GM23338 (cell line): ENCODE results near the gene CLIC3. TPM values are rescaled to one million over a fixed set of nuclear protein-coding genes. Genes with fewer than 3 reads are reported as not detected.
A peak's percentile ranks its signal among the peaks of the same experiment; 100 is the strongest.

Experiments
- ATAC-seq: fragments of 200-7000 bp; cut with Tn5 transposase; 3 replicates; pipeline ENCODE4 v1.9.1; 2020
- DNase-seq: peaks from one replicate; pipeline ENCODE4 v3.0.0-alpha.2; 2015; ENCODE audit warnings: low spot score
- H2AFZ ChIP-seq: fragments of 200-600 bp; sonication (generic); 2 replicates; pipeline ENCODE4 v1.8.0; 2016; ENCODE audit warnings: antibody characterized with exemption, mild to moderate bottlenecking, moderate library complexity
- H3F3A ChIP-seq: fragments of 200-600 bp; sonication (generic); replicated peaks from 2 replicates; pipeline ENCODE4 v1.8.0; 2017; ENCODE audit warnings: antibody characterized with exemption, mixed run types, low read depth
- H3K27ac ChIP-seq: fragments of 200-600 bp; sonication (generic); 2 replicates; pipeline ENCODE4 v1.6.1; 2016; ENCODE audit warnings: low read depth
- H3K27me3 ChIP-seq: fragments of 200-600 bp; sonication (generic); 2 replicates; pipeline ENCODE4 v1.8.0; 2016; ENCODE audit warnings: mild to moderate bottlenecking, mixed run types, moderate library complexity; ENCODE audit not compliant: insufficient read depth
- H3K36me3 ChIP-seq: fragments of 200-600 bp; sonication (generic); 2 replicates; pipeline ENCODE4 v1.8.0; 2016; ENCODE audit warnings: mild to moderate bottlenecking; ENCODE audit not compliant: insufficient read depth
- H3K4me1 ChIP-seq: fragments of 200-600 bp; sonication (generic); 2 replicates; pipeline ENCODE4 v1.8.0; 2016; ENCODE audit warnings: mild to moderate bottlenecking, moderate library complexity; ENCODE audit not compliant: insufficient read depth
- H3K4me2 ChIP-seq: fragments of 200-600 bp; sonication (generic); 2 replicates; pipeline ENCODE4 v1.7.1; 2017; ENCODE audit warnings: mixed run types
- H3K4me3 ChIP-seq: fragments of 200-600 bp; sonication (generic); 2 replicates; pipeline ENCODE4 v1.6.1; 2016; ENCODE audit warnings: mixed run types
- H3K79me2 ChIP-seq: fragments of 200-600 bp; sonication (generic); replicated peaks from 2 replicates; pipeline ENCODE4 v1.8.0; 2017; ENCODE audit warnings: mild to moderate bottlenecking; ENCODE audit not compliant: insufficient read depth
- H3K9me2 ChIP-seq: fragments of 200-600 bp; sonication (generic); 2 replicates; pipeline ENCODE4 v1.8.0; 2017; ENCODE audit not compliant: insufficient read depth
- H4K20me1 ChIP-seq: fragments of 200-600 bp; sonication (generic); replicated peaks from 2 replicates; pipeline ENCODE4 v1.8.0; 2017; ENCODE audit warnings: mild to moderate bottlenecking; ENCODE audit not compliant: insufficient read depth
- H3K27ac Mint-ChIP-seq: 2 replicates; pipeline ENCODE4 v1.8.0; 2020; ENCODE audit warnings: inconsistent platforms, mild to moderate bottlenecking, moderate library complexity, mixed read lengths
- H3K27me3 Mint-ChIP-seq: 3 replicates; pipeline ENCODE4 v1.8.0; 2022; ENCODE audit warnings: low read depth, mild to moderate bottlenecking, moderate library complexity, mixed read lengths, inconsistent platforms; ENCODE audit not compliant: insufficient read depth, poor library complexity
- H3K36me3 Mint-ChIP-seq: 3 replicates; pipeline ENCODE4 v1.8.0; 2021; ENCODE audit warnings: low read depth, mild to moderate bottlenecking, inconsistent platforms, moderate library complexity, mixed read lengths
- H3K4me1 Mint-ChIP-seq: 3 replicates; pipeline ENCODE4 v1.8.0; 2020; ENCODE audit warnings: mild to moderate bottlenecking, inconsistent platforms, mixed read lengths
- H3K4me3 Mint-ChIP-seq: 3 replicates; pipeline ENCODE4 v1.8.0; 2021; ENCODE audit warnings: moderate library complexity, mild to moderate bottlenecking, inconsistent platforms, mixed read lengths
- H3K9me3 Mint-ChIP-seq: 3 replicates; pipeline ENCODE4 v1.8.0; 2020; ENCODE audit warnings: moderate library complexity, mild to moderate bottlenecking, inconsistent platforms, mixed read lengths
- ETS1 ChIP-seq: IDR thresholded peaks from 2 replicates; pipeline ENCODE4 v1.6.1; 2016; ENCODE audit warnings: antibody characterized with exemption
- EZH2phosphoT487 ChIP-seq: fragments of 200-600 bp; sonication (generic); IDR thresholded peaks from one replicate; pipeline ENCODE4 v1.8.1; 2018; ENCODE audit warnings: antibody characterized with exemption; ENCODE audit not compliant: unreplicated experiment
- JUNB ChIP-seq: IDR thresholded peaks from one replicate; pipeline ENCODE4 v1.6.1; 2016; ENCODE audit warnings: antibody characterized with exemption; ENCODE audit not compliant: unreplicated experiment
- POLR2AphosphoS5 ChIP-seq: IDR thresholded peaks from 2 replicates; pipeline ENCODE4 v1.6.1; 2016; ENCODE audit warnings: antibody characterized with exemption, low read depth
- ZNF114 ChIP-seq: fragments of 250-450 bp; sonication (Bioruptor Pico); IDR thresholded peaks from 2 replicates; pipeline ENCODE4 v1.5.0; 2020; ENCODE audit warnings: mild to moderate bottlenecking, moderate library complexity
- ZNF331 ChIP-seq: fragments of 250-450 bp; sonication (Bioruptor Pico); IDR thresholded peaks from 2 replicates; pipeline ENCODE4 v1.5.0; 2020; ENCODE audit warnings: low read depth, mild to moderate bottlenecking, moderate library complexity
- polyA plus RNA-seq: library from polyadenylated mRNA; unstranded; fragments of >200 nt; fragmentation: Nextera tagmentation; extraction: Ambion mirVana; gene quantifications from 2 replicates; pipeline ENCODE4 v1.2.1, GENCODE V29; 2016
- total RNA-seq: library from RNA; depleted of rRNA; stranded (reverse); fragments of >200 nt; shearing (Covaris generic); gene quantifications from 2 replicates; pipeline ENCODE4 v1.2.3, GENCODE V29; 2014
- TF ChIP-seq, protein P1 (sequence below), 2 experiments: fragments of 200-600 bp in 1 of 2; sonication (generic) in 1 of 2; conservative IDR thresholded peaks; 2 replicates each; pipeline versions ENCODE4 v1.5.1 to v1.6.1; 2016 to 2017; ENCODE audit warnings: antibody characterized with exemption in 2 of 2, low read depth in 2 of 2, mild to moderate bottlenecking in 2 of 2, moderate library complexity in 1 of 2

The CLIC3 gene
- total and polyA plus RNA-seq, 2 experiments from 2014 or later = 0.53 to 0.56 TPM

DNA sequence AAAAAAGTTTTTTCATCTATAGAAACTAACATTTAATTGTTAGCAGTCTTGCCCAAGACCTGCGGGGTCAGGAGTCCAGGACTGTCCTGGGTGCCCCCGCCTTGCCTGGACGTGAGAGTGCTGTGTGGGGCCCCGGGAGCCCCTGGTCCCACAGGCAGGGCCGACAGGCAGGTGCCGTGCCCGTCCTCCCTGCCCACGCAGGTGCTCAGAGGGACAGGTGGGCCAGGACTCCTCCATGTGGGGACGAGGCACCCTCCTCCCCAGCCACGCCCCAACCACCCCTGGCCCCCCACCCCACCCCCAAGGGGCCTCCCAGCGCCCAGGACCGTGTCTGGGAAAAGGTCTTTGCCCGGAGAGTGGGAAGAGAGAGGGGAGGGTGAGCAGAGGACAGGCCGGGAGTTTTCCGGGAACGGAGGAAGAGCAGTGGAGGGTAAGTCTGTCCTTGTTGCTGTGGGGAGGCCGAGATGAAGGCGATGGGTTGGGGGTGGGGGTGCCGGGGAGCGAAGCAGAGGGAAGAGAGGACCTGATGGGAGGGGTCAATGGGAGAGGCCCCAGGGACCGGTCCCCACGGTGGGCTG lies 47.0 kb downstream of the CLIC3 start:
- Mint-ChIP-seq H3K36me3 (no peaks in the 10 kb centered on the region), H3K4me3 (peak overlapping the region; percentile 80), H3K9me3 (no peaks in the 10 kb centered on the region), H3K27ac (no peak overlapping the region), H3K4me1 (peaks cover 8% of the 10 kb centered on the region), H3K27me3 (peaks cover 9% of the 10 kb centered on the region)
- Histone ChIP-seq H3K9me2 (no peaks in the 10 kb centered on the region), H3K36me3 (no peaks in the 10 kb centered on the region), H3K79me2 (no peaks in the 10 kb centered on the region), H3K4me1 (peaks cover 9% of the 10 kb centered on the region), H3K27ac (no peak overlapping the region), H3K4me3 (peak overlapping the region; percentile 72), H4K20me1 (no peaks in the 10 kb centered on the region), H3K4me2 (peak overlapping the region; percentile 89), H3K27me3 (no peaks in the 10 kb centered on the region), H3F3A (no peaks in the 10 kb centered on the region; the same call in 1 of the 2 replicates), H2AFZ (no peak overlapping the region)
- no peak for TF ChIP-seq ZNF331 (CRISPR knock-in tag)
- TF ChIP-seq ETS1 = no peak
- no peak for TF ChIP-seq EZH2phosphoT487
- ATAC-seq = peak; percentile 13
- DNase-seq = peak; percentile 46

- H3K27ac ChIP-seq = no peak overlapping the region
- peak overlapping the region; percentile 54; the same call in 2 of the 3 replicates for H3K4me3 Mint-ChIP-seq
- H3K4me2 ChIP-seq = no peak overlapping the region
- no peaks in the 10 kb centered on the region; the same call in 1 of the 2 replicates for H3F3A ChIP-seq
- H3K79me2 ChIP-seq = 0 out of 2 replicates have a peak, but pooled peaks cover 5% of the 10 kb centered on the region
- TF ChIP-seq ZNF331 (CRISPR knock-in tag) = no peak
- no peak for TF ChIP-seq ZNF114 (CRISPR knock-in tag)
- TF ChIP-seq JUNB = no peak
- TF ChIP-seq POLR2AphosphoS5 = peak; percentile 32; the same call in 1 of the 2 replicates
- TF ChIP-seq, protein P1, sequence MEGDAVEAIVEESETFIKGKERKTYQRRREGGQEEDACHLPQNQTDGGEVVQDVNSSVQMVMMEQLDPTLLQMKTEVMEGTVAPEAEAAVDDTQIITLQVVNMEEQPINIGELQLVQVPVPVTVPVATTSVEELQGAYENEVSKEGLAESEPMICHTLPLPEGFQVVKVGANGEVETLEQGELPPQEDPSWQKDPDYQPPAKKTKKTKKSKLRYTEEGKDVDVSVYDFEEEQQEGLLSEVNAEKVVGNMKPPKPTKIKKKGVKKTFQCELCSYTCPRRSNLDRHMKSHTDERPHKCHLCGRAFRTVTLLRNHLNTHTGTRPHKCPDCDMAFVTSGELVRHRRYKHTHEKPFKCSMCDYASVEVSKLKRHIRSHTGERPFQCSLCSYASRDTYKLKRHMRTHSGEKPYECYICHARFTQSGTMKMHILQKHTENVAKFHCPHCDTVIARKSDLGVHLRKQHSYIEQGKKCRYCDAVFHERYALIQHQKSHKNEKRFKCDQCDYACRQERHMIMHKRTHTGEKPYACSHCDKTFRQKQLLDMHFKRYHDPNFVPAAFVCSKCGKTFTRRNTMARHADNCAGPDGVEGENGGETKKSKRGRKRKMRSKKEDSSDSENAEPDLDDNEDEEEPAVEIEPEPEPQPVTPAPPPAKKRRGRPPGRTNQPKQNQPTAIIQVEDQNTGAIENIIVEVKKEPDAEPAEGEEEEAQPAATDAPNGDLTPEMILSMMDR (conservative IDR thresholded peaks at IDR 0.05; ENCODE audit: low read depth in 2 of 2) = peak; percentile 48 to 88
- no peaks in the 10 kb centered on the region for H3K36me3 ChIP-seq
- H3K27ac Mint-ChIP-seq = no peak overlapping the region
- H3K27me3 ChIP-seq = no peaks in the 10 kb centered on the region
- H4K20me1 ChIP-seq = no peaks in the 10 kb centered on the region
- H3K4me1 ChIP-seq = peaks cover 9% of the 10 kb centered on the region
- H3K9me3 Mint-ChIP-seq = no peaks in the 10 kb centered on the region
- H3K36me3 Mint-ChIP-seq = no peaks in the 10 kb centered on the region
- H3K4me1 Mint-ChIP-seq = peaks cover 8% of the 10 kb centered on the region
- H2AFZ ChIP-seq = no peak overlapping the region
- no peaks in the 10 kb centered on the region for H3K9me2 ChIP-seq
- H3K4me3 ChIP-seq = no peak overlapping the region
- peaks cover 9% of the 10 kb centered on the region for H3K27me3 Mint-ChIP-seq
- DNase-seq (peak; percentile 75), ATAC-seq (peak; percentile 9)
Measured at GRCh38 chr9:136947955-136948510, 48.3 kb downstream of the CLIC3 start.
